Measurements from ENCODE around the gene B3GAT3. TPM values are rescaled to one million over a fixed set of nuclear protein-coding genes. Genes with fewer than 3 reads are reported as not detected.

The B3GAT3 gene
- polyA plus RNA-seq, 4 donors: 21.3 to 44.9 (median 41.3) TPM

- DNase-seq (ENCODE audit: low read depth in 4 of 4, low spot score in 2 of 4): no peak
Observed at GRCh38 chr11:62605902-62606301, 15.9 kb downstream of the B3GAT3 start.

GRCh38 chr11:62605467-62605866 lies 16.3 kb downstream of the B3GAT3 start:
- DNase-seq (ENCODE audit: low read depth in 4 of 4, low spot score in 2 of 4): no peak

- DNase-seq (ENCODE audit: low read depth in 4 of 4, low spot score in 2 of 4): peak in 1 of 4 donors; percentile 21
Observed at GRCh38 chr11:62604460-62605120, 17.2 kb downstream of the B3GAT3 start.

- no peak for DNase-seq (ENCODE audit: low read depth in 4 of 4, low spot score in 2 of 4)
Observed at GRCh38 chr11:62603776-62604299, 17.9 kb downstream of the B3GAT3 start.

- DNase-seq (ENCODE audit: low read depth in 4 of 4, low spot score in 2 of 4): no peak
Observed at GRCh38 chr11:62603072-62603408, 18.7 kb downstream of the B3GAT3 start.

- peak in 1 of 4 donors; percentile 31 for DNase-seq (ENCODE audit: low read depth in 4 of 4, low spot score in 2 of 4)
Observed at GRCh38 chr11:62602141-62603071, 19.4 kb downstream of the B3GAT3 start.

GRCh38 chr11:62601372-62602140 lies 20.2 kb downstream of the B3GAT3 start, which contains the start of gene MTA2:
Gene MTA2 (minus strand): TSS chr11:62601865. CDS start chr11:62601450, 415 bp downstream.
- DNase-seq (ENCODE audit: low read depth in 4 of 4, low spot score in 2 of 4): peak; percentile 92 to 95 (median 95)

- DNase-seq (ENCODE audit: low read depth in 4 of 4, low spot score in 2 of 4): no peak
Observed at GRCh38 chr11:62601122-62601371, 20.7 kb downstream of the B3GAT3 start.

GRCh38 chr11:62600367-62601121 lies 21.2 kb downstream of the B3GAT3 start:
- no peak for DNase-seq (ENCODE audit: low read depth in 4 of 4, low spot score in 2 of 4)

- DNase-seq (ENCODE audit: low read depth in 4 of 4, low spot score in 2 of 4): no peak
Observed at GRCh38 chr11:62599901-62600300, 21.9 kb downstream of the B3GAT3 start.

- peak in 2 of 4 donors; percentile 77 to 93 for DNase-seq (ENCODE audit: low read depth in 4 of 4, low spot score in 2 of 4)
Observed at GRCh38 chr11:62599069-62599696, 22.6 kb downstream of the B3GAT3 start.

GRCh38 chr11:62595124-62595523 lies 26.7 kb downstream of the B3GAT3 start:
- DNase-seq (ENCODE audit: low read depth in 4 of 4, low spot score in 2 of 4): no peak

- peak in 1 of 4 donors; percentile 49 for DNase-seq (ENCODE audit: low read depth in 4 of 4, low spot score in 2 of 4)
Observed at GRCh38 chr11:62593434-62594044, 28.2 kb downstream of the B3GAT3 start.

GRCh38 chr11:62592989-62593421 lies 28.8 kb downstream of the B3GAT3 start:
- no peak for DNase-seq (ENCODE audit: low read depth in 4 of 4, low spot score in 2 of 4)

- DNase-seq (ENCODE audit: low read depth in 4 of 4, low spot score in 2 of 4): no peak
Observed at GRCh38 chr11:62592146-62592815, 29.5 kb downstream of the B3GAT3 start.

- DNase-seq (ENCODE audit: low read depth in 4 of 4, low spot score in 2 of 4): peak; percentile 96 to 99 (median 98)
Observed at GRCh38 chr11:62591448-62592145, 30.2 kb downstream of the B3GAT3 start, which contains the start of gene TUT1. Gene TUT1 (minus strand): TSS chr11:62591523. CDS start chr11:62591485, 38 bp downstream.

GRCh38 chr11:62588966-62589637 lies 32.7 kb downstream of the B3GAT3 start:
- no peak for DNase-seq (ENCODE audit: low read depth in 4 of 4, low spot score in 2 of 4)

All from left renal cortex interstitium (tissue), 4 donors.